ENCODE measurements around the gene COL18A1. TPM values are rescaled to one million over a fixed set of nuclear protein-coding genes. Genes with fewer than 3 reads are reported as not detected.

COL18A1 gene
- total RNA-seq, 1 experiment from 2014 or later = 676 TPM

- peaks cover 80% of the 10 kb centered on the region for H3K4me1 ChIP-seq (ENCODE audit: control insufficient read depth, insufficient read depth, low read length)
- H3K27ac ChIP-seq (ENCODE audit: low read length) = peak overlapping the region; percentile 93
- POLR2A ChIA-PET = no interaction called here
- intact Hi-C loops (cut with micrococcal nuclease; ENCODE audit: unreplicated experiment) = no loop called here
- no peak for DNase-seq (ENCODE audit: low read depth, low spot score)
- in situ Hi-C loops (cut with HindIII; ENCODE audit: low pct_unique_long_range_greater_than_20kb, low sequenced_read_pairs) = no loop called here
- H3K9me3 ChIP-seq (ENCODE audit: control insufficient read depth, insufficient read depth, low read depth, low read length) = no peaks in the 10 kb centered on the region
- H3K4me3 ChIP-seq (ENCODE audit: low read depth in 2 of 2, low read length in 2 of 2) = peak overlapping the region in 1 of 2 experiments; percentile 8; a peak in 2 of 4 replicates
- TF ChIP-seq TCF7L2 (IDR thresholded peaks at IDR 0.05; ENCODE audit: low read depth, low read length) (no peak), REST (IDR thresholded peaks at IDR 0.05; ENCODE audit: insufficient read depth in 1 of 2, low read depth in 2 of 2, low read length in 1 of 2) (0 out of 4 replicates have a peak, but pooled peaks of 1 of the 2 experiments have one; percentile 15)
- H3K27me3 ChIP-seq (ENCODE audit: control insufficient read depth, insufficient read depth, low read length) = no peaks in the 10 kb centered on the region
- H3K36me3 ChIP-seq (ENCODE audit: control insufficient read depth, insufficient read depth, low read length) = no peaks in the 10 kb centered on the region
- peak; percentile 35 for ATAC-seq
- no TSS peak for BruUV-seq (replicated peaks)
- CTCF ChIA-PET = interaction anchor here (0.6 kb wide), 1 partner anchor 109 kb away, joined by 4 read pairs; no protein-coding TSS in a partner anchor
Measured at GRCh38 chr21:45420061-45421041, 15.4 kb downstream of the COL18A1 start.

GRCh38 chr21:45421071-45421845 is 16.3 kb downstream of the COL18A1 start:
- CTCF ChIA-PET = no interaction called here
- peak; percentile 14 for ATAC-seq

More at GRCh38 chr21:45421071-45421845, 16.3 kb downstream of the COL18A1 start:
- Histone ChIP-seq H3K9me3 (ENCODE audit: control insufficient read depth, insufficient read depth, low read depth, low read length) (no peaks in the 10 kb centered on the region), H3K4me3 (ENCODE audit: low read depth in 2 of 2, low read length in 2 of 2) (peak overlapping the region in 1 of 2 experiments; percentile 11; a peak in 1 of 4 replicates), H3K4me1 (ENCODE audit: control insufficient read depth, insufficient read depth, low read length) (peaks cover 81% of the 10 kb centered on the region), H3K27ac (ENCODE audit: low read length) (peak overlapping the region; percentile 93), H3K36me3 (ENCODE audit: control insufficient read depth, insufficient read depth, low read length) (no peaks in the 10 kb centered on the region), H3K27me3 (ENCODE audit: control insufficient read depth, insufficient read depth, low read length) (no peaks in the 10 kb centered on the region)
- DNase-seq (ENCODE audit: low read depth, low spot score) = no peak
- in situ Hi-C loops (cut with HindIII; ENCODE audit: low pct_unique_long_range_greater_than_20kb, low sequenced_read_pairs) (no loop called here), intact Hi-C loops (cut with micrococcal nuclease; ENCODE audit: unreplicated experiment) (no loop called here)
- no TSS peak for BruUV-seq (replicated peaks)
- TF ChIP-seq TCF7L2 (IDR thresholded peaks at IDR 0.05; ENCODE audit: low read depth, low read length) (no peak), CTCF (IDR thresholded peaks at IDR 0.05) (no peak), POLR2AphosphoS5 (IDR thresholded peaks at IDR 0.05; ENCODE audit: low read depth, low read length) (no peak), SIN3A (IDR thresholded peaks at IDR 0.05; ENCODE audit: borderline replicate concordance, insufficient read depth, low read depth, low read length) (no peak), REST (IDR thresholded peaks at IDR 0.05; ENCODE audit: insufficient read depth in 1 of 2, low read depth in 2 of 2, low read length in 1 of 2) (no peak)
- POLR2A ChIA-PET = no interaction called here

Measured in Panc1 (cell line).